Measurements from ENCODE around the gene SLC9A3. TPM values are rescaled to one million over a fixed set of nuclear protein-coding genes. Genes with fewer than 3 reads are reported as not detected.

The SLC9A3 gene
- total RNA-seq, 1 experiment from 2014 or later, result 0.85 TPM

DNA sequence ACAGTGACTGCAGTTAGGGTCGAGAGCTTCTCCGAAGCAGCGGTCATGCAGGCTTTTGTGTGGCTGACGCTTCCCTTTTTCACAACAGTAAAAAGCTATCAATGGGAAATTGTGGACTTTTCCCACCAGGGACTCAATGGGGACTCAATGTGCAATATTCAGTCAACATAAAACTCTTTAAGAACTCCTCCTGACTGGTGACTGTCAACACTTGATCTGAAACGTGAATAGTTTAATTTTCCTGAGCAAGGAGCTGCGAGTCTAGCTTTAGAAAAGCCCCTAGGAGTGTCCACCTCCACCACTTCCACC is 52.5 kb downstream of the SLC9A3 start:
- Histone ChIP-seq H3K56ac (ENCODE audit: insufficient read length, low read depth, low read length) (no peak overlapping the region), H3K23ac (ENCODE audit: insufficient read length, low read depth, low read length) (no peak overlapping the region), H2AK5ac (ENCODE audit: insufficient read length, low read length) (no peak overlapping the region), H4K91ac (ENCODE audit: insufficient read length, low read depth, low read length) (no peak overlapping the region), H3K4me2 (ENCODE audit: insufficient read depth, insufficient read length, low read length) (peak overlapping the region; percentile 41), H3K14ac (ENCODE audit: insufficient read depth, low read length) (no peak overlapping the region), H3K9me3 (ENCODE audit: control insufficient read depth, low read depth, low read length) (no peaks in the 10 kb centered on the region), H3T11ph (ENCODE audit: low read length) (no peak overlapping the region), H3K79me1 (ENCODE audit: insufficient read depth, low read depth, low read length, poor library complexity, severe bottlenecking) (no peaks in the 10 kb centered on the region), H4K5ac (ENCODE audit: insufficient read length, low read depth, low read length) (no peak overlapping the region), H3K4me1 (ENCODE audit: insufficient read depth, low read length) (no peaks in the 10 kb centered on the region), H4K8ac (replicated peaks; ENCODE audit: insufficient read length, low read depth, low read length) (no peak overlapping the region), H3K27ac (ENCODE audit: insufficient read length, low read depth, low read length) (no peak overlapping the region), H2BK12ac (ENCODE audit: insufficient read length, low read depth, low read length) (no peak overlapping the region), H3K27me3 (ENCODE audit: insufficient read depth, low read length) (peaks cover 25% of the 10 kb centered on the region; the same call in 1 of the 2 replicates), H3K9ac (ENCODE audit: extremely low read depth, insufficient read length, low read length) (no peak overlapping the region), H2BK120ac (ENCODE audit: low read depth, low read length, poor library complexity, severe bottlenecking) (no peak overlapping the region), H2BK15ac (ENCODE audit: low read depth, low read length) (no peak overlapping the region), H2AFZ (ENCODE audit: low read length) (no peak overlapping the region), H2BK20ac (ENCODE audit: low read depth, low read length, poor library complexity, severe bottlenecking) (no peak overlapping the region), H4K20me1 (ENCODE audit: control insufficient read depth, insufficient read depth, insufficient read length) (no peaks in the 10 kb centered on the region), H3K79me2 (ENCODE audit: insufficient read depth, low read length) (no peaks in the 10 kb centered on the region), H3K4ac (ENCODE audit: low read depth, low read length) (no peak overlapping the region), H2BK5ac (ENCODE audit: insufficient read length, low read length) (no peak overlapping the region), H3K23me2 (ENCODE audit: insufficient read length, low read depth, low read length, poor library complexity, severe bottlenecking) (peaks cover 16% of the 10 kb centered on the region), H3K18ac (ENCODE audit: insufficient read length, low read depth, low read length) (no peak overlapping the region)
- Mint-ChIP-seq H3K27me3 (ENCODE audit: low read depth) (peaks cover 30% of the 10 kb centered on the region), H3K27ac (no peak overlapping the region), H3K4me3 (peak overlapping the region; percentile 60 to 75), H3K9me3 (no peaks in the 10 kb centered on the region), H3K36me3 (ENCODE audit: insufficient read depth in 1 of 3, low read depth in 3 of 3) (peaks cover 0 to 6% (median 0%) of the 10 kb centered on the region in 3 experiments; a peak in 2 of 7 replicates), H3K4me1 (peaks cover 7 to 11% of the 10 kb centered on the region in 2 experiments)
- TF ChIP-seq, protein P1, sequence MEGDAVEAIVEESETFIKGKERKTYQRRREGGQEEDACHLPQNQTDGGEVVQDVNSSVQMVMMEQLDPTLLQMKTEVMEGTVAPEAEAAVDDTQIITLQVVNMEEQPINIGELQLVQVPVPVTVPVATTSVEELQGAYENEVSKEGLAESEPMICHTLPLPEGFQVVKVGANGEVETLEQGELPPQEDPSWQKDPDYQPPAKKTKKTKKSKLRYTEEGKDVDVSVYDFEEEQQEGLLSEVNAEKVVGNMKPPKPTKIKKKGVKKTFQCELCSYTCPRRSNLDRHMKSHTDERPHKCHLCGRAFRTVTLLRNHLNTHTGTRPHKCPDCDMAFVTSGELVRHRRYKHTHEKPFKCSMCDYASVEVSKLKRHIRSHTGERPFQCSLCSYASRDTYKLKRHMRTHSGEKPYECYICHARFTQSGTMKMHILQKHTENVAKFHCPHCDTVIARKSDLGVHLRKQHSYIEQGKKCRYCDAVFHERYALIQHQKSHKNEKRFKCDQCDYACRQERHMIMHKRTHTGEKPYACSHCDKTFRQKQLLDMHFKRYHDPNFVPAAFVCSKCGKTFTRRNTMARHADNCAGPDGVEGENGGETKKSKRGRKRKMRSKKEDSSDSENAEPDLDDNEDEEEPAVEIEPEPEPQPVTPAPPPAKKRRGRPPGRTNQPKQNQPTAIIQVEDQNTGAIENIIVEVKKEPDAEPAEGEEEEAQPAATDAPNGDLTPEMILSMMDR (conservative IDR thresholded peaks at IDR 0.05), result no peak
- DNase-seq, result no peak
- no CpG with 5 or more reads among the region's 6 CpGs for WGBS (ENCODE audit: extremely low coverage, insufficient read length, low lambda C conversion rate)

Data from H9 (cell line).